K562 (cell line): Measurements from ENCODE around the gene ZNF462. TPM values are rescaled to one million over a fixed set of nuclear protein-coding genes. Genes with fewer than 3 reads are reported as not detected.

Experiments
- ATAC-seq: fragments of 200-7000 bp; cut with Tn5 transposase; 3 replicates; pipeline ENCODE4 v1.9.1; 2020; ENCODE audit warnings: moderate library complexity
- BruUV-seq: library from RNA; stranded (reverse); fragments of 400-500 nt; replicated peaks from 2 replicates; lab custom pipeline; 2021; lab: Mats Ljungman, UMichigan
- CTCF ChIA-PET: fragments of 300-600 bp; formaldehyde crosslinking; extraction: SDS; loops from one replicate; lab custom pipeline; 2021; ENCODE audit warnings: low intra/inter-chr PET ratio; lab: Yijun Ruan, JAX
- POLR2A ChIA-PET: fragments of 300-600, 350-650 bp; sonication (Branson Sonifier 250); formaldehyde crosslinking; extraction: SDS; loops from one replicate; lab custom pipeline; 2021; ENCODE audit warnings: antibody characterized with exemption, inconsistent platforms; lab: Yijun Ruan, JAX
- DNase-seq, 4 experiments: peaks; one replicate each; pipeline versions ENCODE4 v3.0.0 to v3.0.0-alpha.2; 2011 to 2018; ENCODE audit warnings: low spot score in 3 of 4, mixed read lengths in 3 of 4; ENCODE audit errors: extremely low read depth in 1 of 4
- FAIRE-seq: peaks from 2 replicates; lab custom pipeline; 2011; peaks lifted over from hg19 to GRCh38; lab: Jason Lieb, UNC
- H2AFZ ChIP-seq: 2 replicates; pipeline ENCODE4 v1.6.0; 2011; ENCODE audit warnings: low read depth, low read length, control low read depth, inconsistent platforms
- H3K27ac ChIP-seq: fragments of 200-600 bp; 3 replicates; pipeline ENCODE4 v1.8.0; 2011; ENCODE audit warnings: low read depth, mild to moderate bottlenecking, control low read depth, inconsistent platforms, low read length, moderate library complexity, mixed read lengths; ENCODE audit errors: extremely low read depth
- H3K27me3 ChIP-seq, 2 experiments: fragments of 300-600 bp in 1 of 2; 2 replicates in 1 of 2; 3 replicates in 1 of 2; pipeline versions ENCODE4 v1.6.0 to v1.8.0; 2011; ENCODE audit warnings: inconsistent platforms in 2 of 2, low read length in 2 of 2, mild to moderate bottlenecking in 1 of 2, mixed read lengths in 1 of 2, moderate library complexity in 1 of 2; ENCODE audit not compliant: control insufficient read depth in 2 of 2, insufficient read depth in 2 of 2
- H3K36me3 ChIP-seq: fragments of 300-600 bp; 3 replicates; pipeline ENCODE4 v1.8.0; 2011; ENCODE audit warnings: mild to moderate bottlenecking, low read length, inconsistent platforms; ENCODE audit not compliant: control insufficient read depth, insufficient read depth
- H3K4me1 ChIP-seq, 2 experiments: fragments of 200-600 bp in 1 of 2; replicated peaks in 1 of 2; 2 replicates in 1 of 2; 3 replicates in 1 of 2; pipeline versions ENCODE4 v1.5.1 to v1.8.0; 2011; ENCODE audit warnings: inconsistent platforms in 2 of 2, low read length in 2 of 2, mild to moderate bottlenecking in 1 of 2, mixed read lengths in 1 of 2, moderate library complexity in 1 of 2; ENCODE audit not compliant: control insufficient read depth in 2 of 2, insufficient read depth in 2 of 2
- H3K4me2 ChIP-seq: 2 replicates; pipeline ENCODE4 v1.6.1; 2011; ENCODE audit warnings: low read length, control low read depth, inconsistent platforms, mixed read lengths; ENCODE audit not compliant: insufficient read depth
- H3K4me3 ChIP-seq: fragments of 200-600 bp; sonication (generic), shearing (Covaris generic); 2 replicates; pipeline ENCODE4 v1.5.1; 2016; ENCODE audit warnings: control low read depth, inconsistent platforms
- H3K79me2 ChIP-seq: fragments of 200-600 bp; 3 replicates; pipeline ENCODE4 v1.8.0; 2011; ENCODE audit warnings: low read length, inconsistent platforms; ENCODE audit not compliant: control insufficient read depth, insufficient read depth
- H3K9ac ChIP-seq, 2 experiments: 2 replicates each; pipeline versions ENCODE4 v1.6.0 to v1.6.1; 2011; ENCODE audit warnings: low read depth in 2 of 2, low read length in 2 of 2, control low read depth in 1 of 2, inconsistent platforms in 1 of 2, mild to moderate bottlenecking in 1 of 2, mixed read lengths in 1 of 2; ENCODE audit not compliant: insufficient read depth in 1 of 2
- H3K9me1 ChIP-seq: one replicate; pipeline ENCODE4 v1.6.0; 2011; ENCODE audit warnings: inconsistent platforms, mild to moderate bottlenecking, low read length, moderate library complexity; ENCODE audit not compliant: control insufficient read depth, insufficient read depth
- H3K9me3 ChIP-seq: replicated peaks from 2 replicates; pipeline ENCODE4 v1.5.1; 2011; ENCODE audit warnings: low read depth, low read length, inconsistent platforms; ENCODE audit not compliant: control insufficient read depth, insufficient read depth
- H4K20me1 ChIP-seq: replicated peaks from 2 replicates; pipeline ENCODE4 v1.6.1; 2011; ENCODE audit warnings: low read length, inconsistent platforms, mixed read lengths; ENCODE audit not compliant: control insufficient read depth, insufficient read depth
- CREBBP ChIP-seq: IDR thresholded peaks from one replicate; pipeline ENCODE4 v1.6.1; 2012; ENCODE audit warnings: low read depth, mild to moderate bottlenecking, control low read depth, inconsistent platforms, low read length
- DEAF1 ChIP-seq: fragments of 450-650 bp; formaldehyde crosslinking; IDR thresholded peaks from 2 replicates; pipeline ENCODE4 v1.4.0; 2020; ENCODE audit warnings: mild to moderate bottlenecking, moderate library complexity
- ELK1 ChIP-seq: sonication (generic); formaldehyde crosslinking; IDR thresholded peaks from 2 replicates; pipeline ENCODE4 v1.8.1; 2022; ENCODE audit warnings: missing genetic modification reagents
- EP400 ChIP-seq: fragments of 450-650 bp; IDR thresholded peaks from 2 replicates; pipeline ENCODE4 v1.6.1; 2017; ENCODE audit warnings: antibody characterized with exemption, mild to moderate bottlenecking, moderate library complexity
- FOS ChIP-seq: IDR thresholded peaks from 3 replicates; pipeline ENCODE4 v1.6.1; 2011; ENCODE audit not compliant: insufficient read length; ENCODE audit errors: extremely low read depth
- FOXM1 ChIP-seq, 2 experiments: fragments of 450-650 bp in 1 of 2; sonication (generic) in 1 of 2; formaldehyde crosslinking in 1 of 2; IDR thresholded peaks; 2 replicates each; pipeline versions ENCODE4 v1.6.1 to v1.9.0; 2017 to 2022; ENCODE audit warnings: low read depth in 2 of 2, mild to moderate bottlenecking in 2 of 2, missing genetic modification reagents in 1 of 2, moderate library complexity in 1 of 2
- FOXP1 ChIP-seq: sonication (generic); formaldehyde crosslinking; IDR thresholded peaks from 2 replicates; pipeline ENCODE4 v1.8.0; 2022; ENCODE audit warnings: mild to moderate bottlenecking, missing genetic modification reagents
- KDM4B ChIP-seq, 2 experiments: fragments of 450-650 bp in 1 of 2; sonication (generic) in 1 of 2; IDR thresholded peaks; 2 replicates each; pipeline ENCODE4 v1.6.1; 2016 to 2017; ENCODE audit warnings: borderline replicate concordance in 2 of 2, antibody characterized with exemption in 1 of 2, low read depth in 1 of 2, mild to moderate bottlenecking in 1 of 2
- LEF1 ChIP-seq: fragments of 450-650 bp; IDR thresholded peaks from 2 replicates; pipeline ENCODE4 v1.6.1; 2016; ENCODE audit warnings: mild to moderate bottlenecking
- PHTF2 ChIP-seq: fragments of 250-450 bp; sonication (Bioruptor Pico); IDR thresholded peaks from 2 replicates; pipeline ENCODE4 v1.5.0; 2021; ENCODE audit warnings: mild to moderate bottlenecking
- RUNX1 ChIP-seq: sonication (generic); IDR thresholded peaks from 2 replicates; pipeline ENCODE4 v1.6.1; 2016; ENCODE audit warnings: antibody characterized with exemption, low read depth
- STAT5B ChIP-seq: fragments of 250-450 bp; sonication (Bioruptor Pico); IDR thresholded peaks from 2 replicates; pipeline ENCODE4 v1.8.0; 2021; ENCODE audit warnings: mild to moderate bottlenecking, inconsistent platforms
- TRIM28 ChIP-seq: fragments of 450-650 bp; IDR thresholded peaks from 2 replicates; pipeline ENCODE4 v1.6.1; 2017
- VEZF1 ChIP-seq: fragments of 200-800 bp; sonication (Bioruptor generic); IDR thresholded peaks from 2 replicates; pipeline ENCODE4 v1.6.1; 2017; ENCODE audit warnings: missing genetic modification characterization, missing compliant biosample characterization
- ZNF280B ChIP-seq: fragments of 250-450 bp; sonication (Bioruptor Pico); IDR thresholded peaks from 2 replicates; pipeline ENCODE4 v1.5.1; 2021; ENCODE audit warnings: mild to moderate bottlenecking
- ZNF316 ChIP-seq: fragments of 450-650 bp; IDR thresholded peaks from 2 replicates; pipeline ENCODE4 v1.6.1; 2016
- ZNF584 ChIP-seq: fragments of 200-800 bp; sonication (Bioruptor generic); IDR thresholded peaks from 2 replicates; pipeline ENCODE4 v1.6.1; 2016; ENCODE audit warnings: low read depth, mild to moderate bottlenecking, missing genetic modification characterization, missing compliant biosample characterization
- ZNF586 ChIP-seq: fragments of 450-650 bp; formaldehyde crosslinking; conservative IDR thresholded peaks from 2 replicates; pipeline ENCODE4 v1.4.0; 2020; ENCODE audit warnings: mild to moderate bottlenecking, moderate library complexity
- in situ Hi-C: fragments of 300-500 bp; cut with MboI; formaldehyde crosslinking; loops from 4 replicates; pipeline ENCODE4 v1.15.0; 2018; ENCODE audit warnings: inconsistent platforms, mixed read lengths
- intact Hi-C: fragments of 100-400 bp; cut with micrococcal nuclease; formaldehyde crosslinking; loops from 2 replicates; pipeline ENCODE4 v1.14.2; 2022
- polyA plus RNA-seq, 8 experiments: library from polyadenylated mRNA; depleted of rRNA in 4 of 8; stranded (reverse) in 5 of 8; unstranded in 3 of 8; fragments of >200 nt; fragmentation: Nextera tagmentation in 2 of 8; fragmentation: Illumina TruSeq in 1 of 8; extraction: Ambion mirVana in 2 of 8; extraction: Trizol in 1 of 8; gene quantifications; 2 replicates each; pipeline versions ENCODE4 v1.2.1 to v1.2.3, GENCODE V29; 2011 to 2014; ENCODE audit warnings: inconsistent platforms in 1 of 8, missing spikeins in 1 of 8
- total RNA-seq, 7 experiments: library from RNA; depleted of rRNA in 6 of 7; stranded (reverse); fragments of >200 nt in 6 of 7; fragmentation: Illumina TruSeq in 2 of 7; extraction: Trizol in 2 of 7; gene quantifications; 2 replicates each; pipeline versions ENCODE4 v1.2.1 to v1.2.3, GENCODE V29; 2011 to 2021; ENCODE audit warnings: low replicate concordance in 1 of 7

ZNF462 gene
- total and polyA plus RNA-seq, 9 of the 15 experiments (the other 6 are each of a cell fraction or from before 2014, with no cell fraction given), result 0.20 TPM; not detected in 8

GRCh38 chr9:107039542-107039941, 176.6 kb downstream of the ZNF462 start (continued):
- TF ChIP-seq ELK1 (CRISPR knock-in tag), result no peak

- Histone ChIP-seq H4K20me1 (no peaks in the 10 kb centered on the region), H3K27me3 (no peaks in the 10 kb centered on the region), H3K4me3 (no peak overlapping the region), H3K9ac (no peak overlapping the region), H3K9me3 (no peaks in the 10 kb centered on the region), H3K36me3 (no peaks in the 10 kb centered on the region), H3K4me2 (no peak overlapping the region), H2AFZ (no peak overlapping the region), H3K9me1 (no peaks in the 10 kb centered on the region), H3K4me1 (no peaks in the 10 kb centered on the region), H3K79me2 (no peaks in the 10 kb centered on the region), H3K27ac (no peak overlapping the region)
- intact Hi-C loops (no loop called here), in situ Hi-C loops (no loop called here)
- DNase-seq (no peak), ATAC-seq (no peak), FAIRE-seq (no peak)
- TF ChIP-seq EP400, result no peak
- no peak for TF ChIP-seq FOXP1 (CRISPR knock-in tag)
- no peak for TF ChIP-seq FOXM1 (IDR thresholded peaks at IDR 0.05; ENCODE audit: low read depth)
- no peak for TF ChIP-seq FOXM1 (CRISPR knock-in tag; IDR thresholded peaks at IDR 0.05; ENCODE audit: low read depth)
- TF ChIP-seq PHTF2 (CRISPR knock-in tag), result no peak
- no peak for TF ChIP-seq CREBBP
- no peak for TF ChIP-seq RUNX1
- TF ChIP-seq LEF1, result no peak
- TF ChIP-seq FOS, result no peak
- no peak for TF ChIP-seq KDM4B (IDR thresholded peaks at IDR 0.05; ENCODE audit: borderline replicate concordance in 2 of 2, low read depth in 1 of 2)
- no peak for TF ChIP-seq STAT5B
- TF ChIP-seq VEZF1 (CRISPR knock-in tag), result no peak
- no peak for TF ChIP-seq TRIM28
- no peak for TF ChIP-seq ZNF316
- TF ChIP-seq DEAF1 (CRISPR knock-in tag), result no peak
- TF ChIP-seq ZNF584 (CRISPR knock-in tag), result no peak
- TF ChIP-seq ZNF280B, result no peak
- TF ChIP-seq ZNF586 (CRISPR knock-in tag), result no peak
- CTCF ChIA-PET, result no interaction called here
- no TSS peak for BruUV-seq
- POLR2A ChIA-PET, result no interaction called here
Measured at GRCh38 chr9:107042606-107043005, 179.6 kb downstream of the ZNF462 start.
